KOPT-K1 (cell line): ENCODE measurements around the gene UQCC3.

Source experiments
- H3K27ac ChIP-seq: fragments of 200-600 bp; sonication (generic); 2 replicates; pipeline ENCODE4 v1.5.1; 2016; ENCODE audit warnings: antibody characterized with exemption, mild to moderate bottlenecking, low read depth, low read length; ENCODE audit not compliant: poor library complexity, severe bottlenecking
- H3K36me3 ChIP-seq: fragments of 200-600 bp; sonication (generic); 2 replicates; pipeline ENCODE4 v1.5.1; 2017; ENCODE audit warnings: antibody characterized with exemption, mild to moderate bottlenecking, low read length, moderate library complexity; ENCODE audit not compliant: insufficient read depth
- H3K9me3 ChIP-seq: fragments of 200-600 bp; sonication (generic); 2 replicates; pipeline ENCODE4 v1.5.1; 2017; ENCODE audit warnings: antibody characterized with exemption, low read length, mild to moderate bottlenecking; ENCODE audit not compliant: insufficient read depth, poor library complexity, severe bottlenecking

The UQCC3 gene

DNA sequence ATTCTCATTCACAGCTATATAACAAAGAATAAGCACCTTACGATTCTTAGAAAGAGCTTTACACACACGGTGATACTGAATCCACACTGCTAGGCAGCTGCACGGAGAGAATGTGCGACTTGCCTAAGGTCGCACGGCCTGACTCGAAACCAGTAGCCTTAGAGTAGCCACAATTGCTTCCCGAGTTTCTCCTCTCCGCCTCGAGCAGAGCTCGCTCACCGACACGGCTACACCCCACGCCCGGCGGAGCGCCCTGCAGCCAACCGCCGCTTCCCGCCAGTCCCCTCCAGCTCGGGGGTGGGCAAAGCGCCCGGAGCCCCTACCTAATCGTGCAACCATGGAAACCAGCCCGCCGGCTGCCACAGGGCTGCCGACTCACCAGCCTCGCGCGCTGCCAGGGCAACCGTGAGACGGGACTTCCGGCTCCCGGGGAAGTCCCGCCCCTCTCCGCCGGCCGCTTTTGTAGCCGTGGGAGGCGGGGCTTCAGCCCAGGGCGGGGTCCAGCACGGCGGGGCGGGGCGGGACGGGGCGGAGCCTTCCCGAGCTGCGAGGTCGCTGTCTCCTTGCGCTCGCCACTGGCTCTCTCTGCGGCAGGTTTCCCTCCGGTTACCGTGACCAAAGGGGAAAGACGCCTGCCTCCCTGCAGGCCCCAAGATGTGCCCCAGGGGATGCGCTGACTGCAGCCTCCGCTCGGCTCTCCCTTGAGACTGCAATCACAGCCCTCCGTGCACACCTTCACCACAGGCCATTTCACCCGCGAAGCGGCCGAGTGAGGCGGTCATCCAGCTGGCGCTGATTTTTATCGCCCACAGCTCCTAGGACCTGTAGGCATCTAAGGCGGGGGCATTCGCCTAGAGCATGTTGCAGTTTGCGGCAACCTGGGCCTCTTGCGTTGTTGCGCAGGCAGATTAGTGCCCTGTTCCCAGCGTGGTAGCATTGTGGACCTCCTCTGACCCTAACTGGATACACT is 34.7 kb downstream of the UQCC3 start:
- H3K36me3 ChIP-seq: peaks cover 18% of the 10 kb centered on the region
- peak overlapping the region; percentile 90 for H3K27ac ChIP-seq
- H3K9me3 ChIP-seq: no peaks in the 10 kb centered on the region

DNA sequence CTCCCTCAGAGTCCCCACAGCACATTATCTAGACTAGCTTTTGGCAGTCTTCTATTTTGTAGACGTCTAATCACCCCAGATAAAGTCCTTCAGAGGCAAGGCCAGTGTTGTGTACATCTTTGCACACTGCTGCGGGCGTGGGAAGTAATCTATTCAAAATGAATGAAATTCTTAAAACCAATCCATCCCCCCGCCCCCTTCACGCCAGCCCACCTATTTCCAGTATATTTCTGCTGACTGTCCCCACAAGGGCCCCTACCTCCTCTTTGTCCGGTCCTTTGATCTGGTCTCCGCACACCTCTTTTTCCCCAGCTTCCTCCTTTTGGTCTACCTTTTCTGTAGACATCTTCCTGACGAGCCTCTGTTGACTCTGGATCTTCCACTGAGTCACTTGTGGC is 35.4 kb downstream of the UQCC3 start:
- no peaks in the 10 kb centered on the region for H3K9me3 ChIP-seq
- H3K36me3 ChIP-seq: peaks cover 18% of the 10 kb centered on the region
- no peak overlapping the region for H3K27ac ChIP-seq

DNA sequence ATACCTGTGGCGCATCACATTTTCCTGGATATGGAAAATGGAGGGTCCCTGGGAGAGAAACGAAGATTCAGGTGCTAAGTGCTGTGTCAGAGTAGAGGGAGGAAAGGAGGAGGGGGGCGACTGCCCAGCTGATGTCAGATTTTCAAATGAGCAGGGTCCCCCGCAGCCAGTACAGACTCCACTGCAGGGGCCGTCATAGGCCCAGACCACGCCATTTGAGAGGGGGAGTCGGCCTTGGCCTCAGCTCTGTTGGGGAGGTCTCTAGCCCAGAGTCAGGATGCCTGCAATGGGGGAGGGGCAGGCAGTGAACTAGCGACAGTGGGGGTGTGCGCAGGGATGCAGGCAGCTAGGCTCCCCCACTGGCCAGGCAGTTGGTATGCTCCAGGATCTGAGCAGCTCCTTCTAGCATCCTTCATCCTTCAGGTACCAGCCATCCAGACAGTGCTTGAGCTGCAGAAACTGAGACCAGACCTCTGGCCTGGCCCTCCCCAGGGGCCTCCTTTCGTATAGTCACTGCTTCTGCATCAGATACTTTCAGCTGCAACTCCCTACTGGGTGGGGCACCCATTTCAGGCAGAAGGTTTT is 35.9 kb downstream of the UQCC3 start, which contains the start of the genes BSCL2 and GNG3:
BSCL2 (minus strand) TSS at position 148 of the 585 bp plus-strand sequence. CDS start 229 bp downstream, outside the sequence.
GNG3 (plus strand) TSS at position 400 of the 585 bp plus-strand sequence. CDS start 620 bp downstream, outside the sequence.
- no peaks in the 10 kb centered on the region for H3K9me3 ChIP-seq
- peak within 1 kb of the TSS; percentile 96 for H3K27ac ChIP-seq
- peaks cover 23% of the 10 kb centered on the region for H3K36me3 ChIP-seq

DNA sequence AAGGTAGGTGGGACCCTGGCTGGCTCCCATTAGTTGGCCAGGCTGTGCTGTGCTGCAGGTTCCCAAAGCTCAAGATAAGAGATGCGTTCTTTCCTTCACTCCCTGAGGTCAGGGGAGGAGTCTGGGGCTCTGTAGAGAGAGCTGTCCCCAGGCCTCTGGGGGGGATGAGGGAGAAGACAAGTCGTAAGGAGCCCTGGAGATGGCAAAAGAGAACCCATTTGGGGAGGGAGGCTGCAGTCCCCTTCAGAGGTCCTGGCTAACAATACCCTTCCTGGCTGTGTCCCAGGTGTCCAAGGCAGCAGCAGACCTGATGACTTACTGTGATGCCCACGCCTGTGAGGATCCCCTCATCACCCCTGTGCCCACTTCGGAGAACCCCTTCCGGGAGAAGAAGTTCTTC is 36.9 kb downstream of the UQCC3 start:
- Histone ChIP-seq H3K36me3 (peaks cover 33% of the 10 kb centered on the region), H3K9me3 (no peaks in the 10 kb centered on the region), H3K27ac (peak overlapping the region; percentile 96)

DNA sequence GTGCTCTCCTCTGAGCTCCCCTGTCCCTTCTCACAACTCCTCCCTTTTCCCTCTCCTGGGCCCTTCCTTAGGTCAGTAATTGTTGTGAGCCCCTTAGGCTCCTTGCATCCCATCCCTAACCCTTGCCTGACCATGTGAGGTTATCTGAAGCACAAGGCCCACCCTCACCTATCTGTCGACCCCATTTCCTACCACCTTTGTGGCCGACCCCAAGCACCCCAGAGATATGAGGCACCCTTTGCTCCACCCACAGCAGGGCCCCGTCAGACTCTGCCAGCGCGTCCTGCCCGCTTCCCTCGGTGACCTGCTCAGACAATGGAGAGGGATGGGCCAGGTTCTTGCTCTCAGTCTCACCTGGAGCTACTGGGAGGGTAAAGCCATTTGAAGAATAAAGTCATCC is 37.3 kb downstream of the UQCC3 start:
- Histone ChIP-seq H3K27ac (peak overlapping the region; percentile 96), H3K36me3 (peaks cover 37% of the 10 kb centered on the region), H3K9me3 (no peaks in the 10 kb centered on the region)

DNA sequence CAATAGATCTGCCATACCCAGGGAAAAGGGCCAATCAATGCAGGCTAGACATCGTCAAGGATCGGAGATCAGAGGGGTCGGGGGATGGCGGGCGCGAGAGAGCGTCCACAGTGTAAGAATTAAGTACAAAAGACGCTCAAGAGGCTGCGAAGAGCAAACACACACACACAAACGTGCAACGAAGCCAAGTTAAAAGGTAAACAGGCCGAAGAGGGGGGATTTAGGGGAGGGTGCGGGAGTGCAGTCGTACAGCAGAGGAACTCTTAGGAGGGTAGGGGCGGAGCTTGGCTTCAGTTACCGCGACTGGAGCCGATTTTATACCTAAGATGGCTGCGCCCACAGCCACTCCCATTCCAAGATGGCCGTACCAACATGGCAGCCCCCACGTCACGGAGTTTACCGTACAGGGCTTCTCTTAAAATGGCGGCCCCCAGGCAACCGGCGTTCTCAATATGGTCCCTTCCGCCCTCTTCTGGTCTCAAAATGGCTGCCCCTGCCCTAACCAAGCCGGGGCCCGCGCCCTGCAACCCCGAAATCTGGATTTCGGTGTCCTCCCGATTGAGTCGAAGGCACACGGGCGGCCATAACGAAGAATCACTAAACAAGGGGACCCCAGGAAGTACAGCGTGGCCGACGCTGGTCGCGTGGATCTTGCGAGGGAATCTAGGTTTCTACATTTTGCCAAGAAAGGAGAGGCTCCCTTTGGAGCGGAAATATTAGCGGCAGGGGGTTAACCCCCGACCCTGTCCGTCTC is 38.0 kb downstream of the UQCC3 start:
- Histone ChIP-seq H3K27ac (peak overlapping the region; percentile 96), H3K9me3 (no peaks in the 10 kb centered on the region), H3K36me3 (peaks cover 43% of the 10 kb centered on the region)

DNA sequence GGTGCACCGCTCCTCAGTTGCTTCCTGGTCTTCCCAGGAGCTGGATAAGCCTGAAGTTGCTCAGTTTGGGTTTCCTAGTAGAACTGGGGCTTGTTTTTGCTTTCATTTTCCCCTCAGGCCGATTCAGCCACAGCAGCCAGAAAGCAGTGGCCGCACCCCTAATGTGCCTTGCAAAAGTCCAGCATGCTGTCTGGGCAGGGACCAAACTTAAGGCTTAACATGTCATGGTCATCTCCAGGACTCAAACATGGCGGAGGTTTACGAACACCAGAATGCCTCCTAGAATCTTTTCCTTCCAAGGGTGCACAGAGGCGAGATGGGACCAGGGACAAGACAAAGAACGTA is 38.5 kb downstream of the UQCC3 start:
- peaks cover 49% of the 10 kb centered on the region for H3K36me3 ChIP-seq
- no peaks in the 10 kb centered on the region for H3K9me3 ChIP-seq
- H3K27ac ChIP-seq: peak overlapping the region; percentile 96

DNA sequence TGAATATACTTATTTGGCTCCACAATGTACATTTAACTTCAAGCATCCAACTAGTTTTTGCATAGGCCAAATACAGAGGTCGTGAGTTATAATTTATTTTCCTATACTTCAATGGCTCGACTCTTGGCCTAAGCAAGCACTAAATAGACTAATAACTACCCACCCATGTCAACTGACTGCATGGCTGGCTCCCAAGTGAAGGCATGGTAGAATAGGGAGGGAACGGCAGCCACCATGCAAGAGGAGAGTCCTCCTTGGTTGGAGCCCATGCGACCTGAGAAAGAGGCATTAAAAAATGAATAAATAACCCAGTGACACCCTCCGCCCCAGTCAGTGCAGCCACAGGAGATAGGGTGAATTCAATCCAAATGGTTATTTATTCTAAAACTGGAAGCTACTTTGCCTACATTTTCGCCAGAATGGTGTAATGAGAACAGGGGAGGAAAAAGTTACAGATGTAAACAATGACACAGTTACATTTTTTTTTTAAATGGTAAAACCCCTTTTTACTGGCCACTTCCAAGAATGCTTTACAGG is 40.9 kb downstream of the UQCC3 start:
- Histone ChIP-seq H3K36me3 (peaks cover 73% of the 10 kb centered on the region), H3K27ac (no peak overlapping the region), H3K9me3 (no peaks in the 10 kb centered on the region)

DNA sequence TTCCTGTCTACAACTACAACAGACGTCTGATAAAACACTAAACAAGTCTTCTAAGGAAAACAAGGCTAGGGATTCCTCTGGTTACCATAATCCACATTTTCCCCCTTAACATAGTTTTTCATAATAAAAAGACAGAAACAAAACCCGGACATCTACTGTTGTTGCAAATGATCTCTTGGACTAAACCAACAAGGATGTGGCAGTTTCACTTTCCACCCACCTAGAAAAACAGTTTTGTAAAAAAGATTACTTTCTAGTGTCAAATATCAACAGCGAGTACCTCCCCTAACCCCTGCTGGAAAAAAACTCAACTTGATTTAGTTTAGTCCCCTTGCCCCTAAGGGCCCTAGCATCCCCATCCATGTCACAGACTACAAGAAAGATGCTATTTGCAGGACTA is 41.4 kb downstream of the UQCC3 start:
- Histone ChIP-seq H3K9me3 (no peaks in the 10 kb centered on the region), H3K27ac (no peak overlapping the region), H3K36me3 (peaks cover 78% of the 10 kb centered on the region)

DNA sequence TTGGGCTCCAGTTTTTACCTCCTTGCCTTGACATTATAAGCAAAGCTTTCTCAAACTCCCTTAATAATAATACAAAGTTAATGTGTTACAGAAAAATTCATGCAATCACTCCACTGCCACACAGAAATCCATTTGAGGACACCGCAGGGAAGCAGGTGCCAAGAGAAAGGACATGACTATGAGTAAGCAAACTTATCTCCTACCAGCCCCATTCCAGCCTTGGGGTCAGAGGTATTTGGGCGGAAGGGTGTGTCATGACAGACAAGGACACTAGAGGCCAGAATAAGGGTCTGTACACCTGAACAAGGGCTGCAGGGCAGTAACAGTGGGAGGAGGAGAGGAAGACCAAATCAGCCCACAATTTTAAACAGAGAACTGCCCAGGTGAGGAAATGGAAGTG is 41.9 kb downstream of the UQCC3 start:
- Histone ChIP-seq H3K36me3 (peaks cover 83% of the 10 kb centered on the region), H3K27ac (no peak overlapping the region), H3K9me3 (no peaks in the 10 kb centered on the region)

DNA sequence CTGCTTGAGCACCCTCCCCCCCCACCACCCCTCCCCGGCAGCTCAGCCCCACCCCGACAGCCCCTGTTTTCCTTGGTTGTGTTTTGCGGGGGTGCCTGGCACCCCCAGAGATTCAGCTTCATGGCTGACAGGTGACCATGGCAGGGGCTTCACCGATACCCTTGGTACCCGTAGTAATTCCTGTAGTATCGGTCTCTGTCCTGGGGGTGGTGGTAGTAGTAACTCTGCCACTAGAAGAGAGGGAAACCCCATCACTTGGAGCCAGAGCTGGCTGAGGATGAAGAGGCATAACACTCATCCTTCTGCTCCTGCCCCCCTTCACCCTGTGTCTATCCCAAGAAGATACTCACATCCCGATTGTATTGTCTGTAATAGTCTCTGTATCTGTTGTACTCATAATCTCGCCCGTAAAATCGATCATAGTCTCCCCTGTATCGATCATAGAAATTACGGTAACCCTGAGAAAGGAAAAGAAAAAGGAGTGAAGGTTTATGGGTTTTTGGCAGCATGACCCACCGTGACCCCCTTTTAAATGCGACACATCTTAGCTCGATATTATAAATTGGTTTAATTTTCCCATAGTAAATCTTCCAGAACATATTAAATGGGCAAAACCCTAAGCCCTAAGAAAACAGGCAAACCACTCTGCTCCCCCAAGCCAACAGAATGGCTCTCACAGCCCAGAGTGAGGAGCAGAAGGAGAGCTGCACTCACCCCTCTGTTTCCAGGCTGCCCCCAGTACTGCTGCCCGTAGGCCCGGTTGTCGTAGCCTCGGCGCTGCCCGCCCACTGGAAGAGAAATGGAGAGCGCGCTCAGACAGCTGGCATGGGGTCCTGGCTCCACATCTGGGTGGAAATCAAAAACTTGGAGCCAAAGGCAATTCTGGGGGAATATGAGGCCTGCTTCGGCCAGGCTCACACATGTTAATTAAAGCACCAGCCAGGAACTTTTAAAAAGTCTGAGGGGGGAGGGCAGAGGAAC is 44.0 kb downstream of the UQCC3 start:
- Histone ChIP-seq H3K9me3 (no peaks in the 10 kb centered on the region), H3K27ac (no peak overlapping the region), H3K36me3 (peaks cover 99% of the 10 kb centered on the region)

DNA sequence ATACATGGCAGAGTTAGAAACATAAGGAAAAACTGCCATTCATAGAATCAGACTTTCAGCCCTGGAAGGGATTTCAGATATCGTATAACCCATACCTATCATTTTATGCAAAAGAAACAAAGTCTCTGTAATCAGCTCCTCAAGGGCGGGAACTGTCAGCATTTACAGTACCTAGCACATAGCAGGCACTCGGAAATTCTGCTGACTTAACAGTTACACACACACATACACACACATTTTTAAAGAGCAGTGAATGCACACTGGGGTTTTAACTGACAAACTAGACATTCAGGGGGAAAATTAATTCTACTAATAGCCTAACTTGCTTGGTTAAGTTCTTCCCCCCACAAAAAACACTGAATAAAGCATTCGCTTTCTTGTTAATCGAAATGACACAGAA is 44.7 kb downstream of the UQCC3 start:
- no peak overlapping the region for H3K27ac ChIP-seq
- H3K36me3 ChIP-seq: peaks cover 99% of the 10 kb centered on the region
- H3K9me3 ChIP-seq: no peaks in the 10 kb centered on the region

DNA sequence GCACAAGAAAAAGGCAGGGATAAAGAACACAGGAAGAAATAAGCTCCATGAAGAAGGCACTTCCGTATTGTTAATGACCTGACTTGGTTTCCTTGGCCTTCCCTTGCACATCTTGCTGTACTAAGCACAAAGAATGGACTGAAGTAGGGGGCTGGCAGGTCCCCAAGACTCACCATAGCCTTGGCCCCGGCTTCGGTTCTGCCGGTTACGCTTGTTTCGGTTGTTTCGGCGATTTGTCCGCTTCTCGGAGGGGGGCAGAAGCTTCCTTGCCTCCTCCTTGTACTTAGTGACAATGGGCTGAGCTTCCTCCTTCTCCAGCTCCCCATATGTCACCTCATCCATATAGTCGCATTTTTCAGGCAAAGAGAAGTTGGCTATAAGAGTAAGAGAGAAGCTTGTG is 45.3 kb downstream of the UQCC3 start:
- H3K27ac ChIP-seq: no peak overlapping the region
- H3K36me3 ChIP-seq: peaks cover 99% of the 10 kb centered on the region
- H3K9me3 ChIP-seq: no peaks in the 10 kb centered on the region
